ENCODE measurements around the gene CLDN1. TPM values are rescaled to one million over a fixed set of nuclear protein-coding genes. Genes with fewer than 3 reads are reported as not detected.

CLDN1 gene, protein sequence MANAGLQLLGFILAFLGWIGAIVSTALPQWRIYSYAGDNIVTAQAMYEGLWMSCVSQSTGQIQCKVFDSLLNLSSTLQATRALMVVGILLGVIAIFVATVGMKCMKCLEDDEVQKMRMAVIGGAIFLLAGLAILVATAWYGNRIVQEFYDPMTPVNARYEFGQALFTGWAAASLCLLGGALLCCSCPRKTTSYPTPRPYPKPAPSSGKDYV
- total RNA-seq (2022; extraction: Qiagen RNA extraction; ENCODE audit: low read depth) = 28.6 to 35.6 TPM (median 30.3 TPM) in 5 replicates

DNA sequence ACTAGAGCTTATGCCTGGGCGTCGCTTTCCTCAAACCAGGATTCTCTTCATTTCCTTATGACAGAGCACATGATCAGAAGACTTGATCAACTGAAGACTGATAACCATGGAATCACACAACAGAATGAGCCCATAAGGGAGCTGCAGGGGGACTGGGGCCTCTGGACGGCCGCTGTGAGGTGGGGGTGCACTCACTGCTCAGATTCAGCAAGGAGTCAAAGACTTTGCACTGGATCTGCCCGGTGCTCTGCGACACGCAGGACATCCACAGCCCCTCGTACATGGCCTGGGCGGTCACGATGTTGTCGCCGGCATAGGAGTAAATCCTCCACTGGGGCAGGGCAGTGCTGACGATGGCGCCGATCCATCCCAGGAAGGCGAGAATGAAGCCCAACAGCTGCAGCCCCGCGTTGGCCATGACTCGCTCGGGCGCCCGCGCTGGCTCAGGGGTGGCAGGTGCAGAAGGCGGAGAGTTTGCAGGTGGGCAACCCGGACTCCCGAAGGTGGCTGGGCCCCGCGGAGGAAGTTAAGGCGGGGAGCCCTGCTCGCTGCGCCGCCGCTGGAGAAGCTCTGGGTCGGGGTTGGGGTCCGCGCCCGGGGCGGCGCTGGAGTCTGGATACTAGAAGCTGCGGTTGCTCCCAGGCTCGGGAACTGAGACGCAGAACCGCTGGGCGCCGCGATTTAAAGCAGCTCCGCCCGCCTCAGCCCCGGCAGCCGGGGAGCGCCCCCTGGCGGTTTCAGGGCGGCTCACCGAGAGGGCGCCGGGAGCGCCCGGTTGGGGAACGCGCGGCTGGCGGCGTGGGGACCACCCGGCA lies at the start of gene CLDN1:
Gene CLDN1 (minus strand): TSS at position 658 of the 815 bp plus-strand sequence. CDS start 240 bp downstream, at position 418.

Other genes with a start within 250 kb of the CLDN1 start
- 33.5 to 53.7 TPM (median 45.8 TPM) in 5 replicates for gene P3H2, start 201.5 kb downstream of the CLDN1 start, total RNA-seq (2022; extraction: Qiagen RNA extraction; ENCODE audit: low read depth)
- gene CLDN16, start 65.7 kb upstream of the CLDN1 start, total RNA-seq (2022; extraction: Qiagen RNA extraction; ENCODE audit: low read depth) = 0.06 to 0.11 TPM in 2 of 5 replicates, not detected in the others
- gene TMEM207, start 127.5 kb upstream of the CLDN1 start, total RNA-seq (2022; extraction: Qiagen RNA extraction; ENCODE audit: low read depth) = not detected in 5 replicates
- 5.9 to 7.8 TPM (median 6.0 TPM) in 5 replicates for gene IL1RAP, start 191.6 kb upstream of the CLDN1 start, total RNA-seq (2022; extraction: Qiagen RNA extraction; ENCODE audit: low read depth)